HG03064 (cell line): ENCODE data around the gene DNAJC3.
"Not testable (repeated sequence)": the region's sequence is repeated elsewhere in the genome, so short reads cannot be mapped to it uniquely, and the experiment has no call there.

Experiments used
- ATAC-seq: cut with Tn5 transposase; IDR thresholded peaks from one replicate; pipeline ENCODE4 v1.9.1; 2021; ENCODE audit warnings: low read depth; ENCODE audit not compliant: unreplicated experiment

Gene DNAJC3

DNA sequence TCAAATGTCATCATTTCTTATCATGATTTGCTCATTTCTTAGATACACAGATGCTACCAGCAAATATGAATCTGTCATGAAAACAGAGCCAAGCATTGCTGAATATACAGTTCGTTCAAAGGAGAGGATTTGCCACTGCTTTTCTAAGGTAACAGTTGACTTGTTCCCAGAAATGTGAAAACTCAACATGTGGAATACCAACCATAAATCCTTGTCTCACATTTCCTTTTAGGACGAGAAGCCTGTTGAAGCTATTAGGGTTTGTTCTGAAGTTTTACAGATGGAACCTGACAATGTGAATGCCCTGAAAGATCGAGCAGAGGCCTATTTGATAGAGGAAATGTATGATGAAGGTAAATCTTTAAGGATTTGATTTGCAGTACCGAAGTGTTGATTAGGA is 86.7 kb downstream of the DNAJC3 start:
- ATAC-seq: no peak

DNA sequence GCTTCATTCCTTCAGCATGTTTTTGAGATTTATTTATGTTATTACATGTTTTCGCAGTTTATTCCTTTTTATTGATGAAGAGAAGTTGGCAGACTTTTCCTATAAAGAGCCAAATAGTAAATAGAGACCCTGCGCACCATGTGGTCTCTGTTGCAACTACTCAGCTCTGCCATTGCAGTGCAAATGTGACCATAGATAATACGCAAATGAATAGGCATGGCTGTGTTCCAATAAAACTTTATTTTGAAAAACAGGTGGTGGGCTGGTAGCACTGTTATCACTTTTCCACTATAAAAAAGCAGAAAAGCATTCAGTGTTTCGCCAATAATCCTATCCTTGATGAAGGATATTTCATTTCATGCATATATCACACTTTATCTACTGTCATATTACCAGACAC is 95.0 kb downstream of the DNAJC3 start:
- no peak for ATAC-seq

GRCh38 chr13:95779522-95779921 is 102.6 kb downstream of the DNAJC3 start:
- no peak for ATAC-seq

GRCh38 chr13:95781016-95781415 is 104.1 kb downstream of the DNAJC3 start:
- ATAC-seq: no peak

GRCh38 chr13:95781940-95782339 is 105.0 kb downstream of the DNAJC3 start:
- not testable (repeated sequence) for ATAC-seq

DNA sequence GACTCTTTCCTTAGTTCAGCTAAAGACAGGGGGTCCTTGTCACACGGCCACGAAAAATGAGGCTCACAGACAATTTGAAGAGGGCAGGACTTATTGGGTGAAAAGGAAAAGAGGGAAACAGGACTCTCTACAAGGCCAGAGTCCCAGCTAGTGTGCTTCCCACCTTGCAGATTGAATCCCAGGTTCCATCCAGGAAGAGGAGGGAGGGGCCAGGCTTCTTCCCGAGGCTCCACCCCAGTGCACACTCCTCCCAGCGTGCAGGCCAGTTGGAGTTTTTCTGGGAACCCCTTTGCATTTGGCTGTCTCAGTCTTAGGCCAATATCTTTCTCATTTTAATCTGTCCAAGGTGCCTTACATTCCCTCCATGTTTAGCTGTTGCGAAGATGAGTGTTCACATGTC is 106.8 kb downstream of the DNAJC3 start:
- no peak for ATAC-seq

- ATAC-seq: no peak
Observed at GRCh38 chr13:95784161-95784899, 107.4 kb downstream of the DNAJC3 start.

- ATAC-seq: no peak
Observed at GRCh38 chr13:95784900-95785290, 108.0 kb downstream of the DNAJC3 start.

- ATAC-seq: no peak
Observed at GRCh38 chr13:95787356-95788099, 110.6 kb downstream of the DNAJC3 start.

GRCh38 chr13:95788100-95788463 is 111.1 kb downstream of the DNAJC3 start:
- ATAC-seq: no peak

GRCh38 chr13:95789315-95789714 is 112.4 kb downstream of the DNAJC3 start:
- not testable (repeated sequence) for ATAC-seq

DNA sequence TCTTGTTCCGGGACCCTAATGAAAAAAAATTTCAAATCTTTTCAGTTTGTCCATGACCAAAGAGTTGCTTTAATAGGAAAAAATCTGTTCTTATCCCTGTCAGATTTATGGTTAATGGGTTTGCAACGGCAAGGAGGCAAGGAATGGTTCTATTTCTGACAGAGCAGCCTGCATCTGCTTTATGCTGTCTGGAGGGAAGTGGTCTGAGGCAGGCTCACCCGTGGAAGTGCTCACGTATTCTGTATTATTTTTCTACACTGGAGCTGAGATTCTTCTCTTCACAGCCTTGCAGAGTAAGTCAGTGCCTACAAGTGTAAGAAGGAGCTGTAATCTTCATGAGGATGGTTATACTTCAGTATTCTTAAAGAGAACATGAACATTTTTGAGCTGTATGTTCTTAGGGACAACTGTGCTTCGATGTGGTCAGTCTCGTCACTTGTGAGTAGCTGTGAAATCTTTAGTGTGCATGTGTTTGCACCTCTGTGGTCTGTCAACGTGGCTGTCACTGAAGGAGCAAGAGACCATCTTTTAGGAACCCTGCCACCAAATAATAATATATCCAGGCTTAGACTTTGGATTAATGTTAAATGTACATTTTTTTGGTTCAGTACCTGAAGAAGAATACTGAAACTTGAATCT is 114.3 kb downstream of the DNAJC3 start:
- ATAC-seq: no peak

DNA sequence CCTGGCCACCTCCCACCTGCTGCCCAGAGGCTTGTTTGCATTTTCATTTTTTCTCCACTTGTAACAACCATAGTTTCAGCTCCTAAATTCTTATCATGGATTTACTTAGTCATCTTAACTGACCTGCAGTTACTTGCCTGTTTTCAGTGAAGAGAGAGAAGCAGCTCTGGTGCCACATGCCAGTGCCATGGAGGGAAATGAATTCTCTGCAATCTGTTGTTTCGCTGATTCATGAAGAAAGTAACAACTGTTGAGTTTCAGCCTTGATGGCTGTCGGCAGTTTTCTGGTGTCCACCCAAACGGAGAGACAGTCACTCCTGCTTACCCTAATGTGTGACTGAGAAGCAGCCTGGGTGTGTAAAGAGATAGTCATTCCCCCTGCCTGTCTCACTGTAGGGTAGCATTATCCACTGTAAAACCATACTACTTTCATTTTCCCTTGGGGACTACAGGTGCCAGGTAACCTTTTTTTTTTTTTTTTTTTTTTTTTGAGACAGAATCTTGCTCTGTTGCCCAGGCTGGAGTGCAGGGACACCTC is 116.1 kb downstream of the DNAJC3 start:
- no peak for ATAC-seq

- no peak for ATAC-seq
Observed at GRCh38 chr13:95793781-95794180, 116.8 kb downstream of the DNAJC3 start.

- no peak for ATAC-seq
Observed at GRCh38 chr13:95797016-95797415, 120.1 kb downstream of the DNAJC3 start.

GRCh38 chr13:95800436-95800835 is 123.5 kb downstream of the DNAJC3 start:
- no peak for ATAC-seq

GRCh38 chr13:95801825-95802224 is 124.9 kb downstream of the DNAJC3 start:
- ATAC-seq: no peak

- no peak for ATAC-seq
Observed at GRCh38 chr13:95805921-95806320, 129.0 kb downstream of the DNAJC3 start.

DNA sequence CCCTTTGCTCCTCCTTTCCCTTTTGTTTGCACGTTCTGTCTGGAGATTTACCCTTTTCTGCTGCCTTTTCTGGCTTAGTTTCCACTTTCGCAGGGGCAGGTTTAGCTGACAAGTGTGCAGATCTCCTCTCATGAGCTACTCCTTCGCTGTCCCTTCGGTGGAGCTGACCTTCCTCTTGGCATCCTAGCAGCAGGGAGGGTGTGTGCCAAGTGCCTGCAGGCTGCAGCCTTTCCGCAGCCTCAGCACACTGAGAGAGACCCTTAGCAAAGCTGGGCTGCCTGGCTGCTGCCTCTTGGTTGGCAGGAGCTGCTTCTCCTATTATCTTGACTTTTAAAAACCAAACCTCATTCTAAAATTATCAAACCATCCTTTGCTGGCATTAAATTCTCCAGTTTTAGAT is 132.5 kb downstream of the DNAJC3 start:
- no peak for ATAC-seq

GRCh38 chr13:95813139-95813538 is 136.2 kb downstream of the DNAJC3 start:
- no peak for ATAC-seq

- ATAC-seq: no peak
Observed at GRCh38 chr13:95814495-95814894, 137.6 kb downstream of the DNAJC3 start.
